Sciatic nerve (tissue), 2 donors: ENCODE measurements around the gene LIN28B. TPM values are rescaled to one million over a fixed set of nuclear protein-coding genes. Genes with fewer than 3 reads are reported as not detected.
"Not testable (repeated sequence)": the region's sequence is repeated elsewhere in the genome, so short reads cannot be mapped to it uniquely, and the experiment has no call there.

Experiments
- ATAC-seq: fragments of 200-7000 bp; cut with Tn5 transposase; one replicate; pipeline ENCODE4 v1.9.1; 2020; ENCODE audit warnings: mild to moderate bottlenecking, moderate library complexity
- DNase-seq: peaks from one replicate; pipeline ENCODE4 v3.0.0-alpha.2; 2020; ENCODE audit warnings: low spot score
- intact Hi-C: fragments of 100-400 bp; cut with DNase I; formaldehyde crosslinking; loops from one replicate; pipeline ENCODE4 v1.14.2; 2022
- total RNA-seq: library from RNA; stranded (reverse); fragmentation: NEBNext Ultra II Directional; extraction: Animal tissue kit (Norgen Biotek cat#: 25700); gene quantifications from one replicate; pipeline ENCODE4 v1.2.1, GENCODE V29; 2021
- donor health status: DM: no; HTN: no; CAD: no.
- donor health status: DM: no; HTN: no; CAD: no.

LIN28B gene
- total RNA-seq, 1 donor from 2014 or later, result not detected

DNA sequence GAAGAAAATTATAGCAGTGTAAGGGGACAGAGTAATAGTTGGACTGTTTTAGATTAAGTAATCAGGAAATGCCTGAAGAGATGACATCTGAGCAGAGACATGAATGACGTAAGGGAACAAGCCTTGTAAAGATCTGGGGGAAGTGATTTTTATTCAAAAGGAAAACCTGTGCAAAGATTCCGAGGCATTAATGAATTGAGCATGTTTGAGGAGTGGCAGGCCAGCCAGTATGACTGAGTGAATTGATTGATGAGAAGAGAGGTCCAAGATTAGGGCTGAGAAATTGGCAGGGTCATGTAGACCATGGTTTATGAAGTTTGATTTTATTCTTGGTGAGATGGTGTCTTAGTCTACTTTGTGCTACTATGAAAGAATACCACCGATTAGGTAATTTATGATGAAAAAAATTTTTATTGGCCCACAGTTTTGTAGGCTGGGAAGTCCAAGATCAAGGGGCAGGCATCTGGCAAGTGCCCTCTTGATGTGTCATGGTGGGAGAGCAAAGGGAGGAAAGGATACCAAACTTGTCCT lies 95.1 kb downstream of the LIN28B start:
- ATAC-seq (no peak), DNase-seq (no peak)
- intact Hi-C loops, result no loop called here

GRCh38 chr6:105056646-105057045 lies 99.7 kb downstream of the LIN28B start:
- ATAC-seq (no peak), DNase-seq (no peak)
- intact Hi-C loops, result no loop called here

GRCh38 chr6:105057160-105057559 lies 100.3 kb downstream of the LIN28B start:
- ATAC-seq, result no peak

DNA sequence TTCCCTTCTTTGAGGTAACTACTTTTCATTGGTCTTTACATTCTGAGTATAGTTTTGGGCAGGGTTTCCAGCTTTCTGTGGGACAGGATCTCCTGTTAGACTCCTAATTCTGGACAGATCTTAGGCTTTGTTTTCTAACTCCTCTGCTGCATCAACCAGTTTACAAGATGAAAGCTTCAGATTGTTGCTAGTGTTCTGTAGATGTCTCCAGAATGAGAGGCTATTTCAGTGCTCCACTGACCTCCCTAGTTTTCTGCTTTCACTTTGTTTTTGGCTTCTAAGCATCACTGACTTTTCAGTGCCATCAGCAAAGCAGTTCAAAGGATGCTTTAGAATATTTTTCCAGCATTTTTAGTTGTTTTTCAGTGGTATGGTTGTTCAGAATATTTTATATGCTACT lies 101.4 kb downstream of the LIN28B start:
- no peak for DNase-seq
- intact Hi-C loops, result no loop called here
- no peak for ATAC-seq

More at GRCh38 chr6:105057160-105057559, 100.3 kb downstream of the LIN28B start:
- intact Hi-C loops, result no loop called here
- DNase-seq, result no peak

DNA sequence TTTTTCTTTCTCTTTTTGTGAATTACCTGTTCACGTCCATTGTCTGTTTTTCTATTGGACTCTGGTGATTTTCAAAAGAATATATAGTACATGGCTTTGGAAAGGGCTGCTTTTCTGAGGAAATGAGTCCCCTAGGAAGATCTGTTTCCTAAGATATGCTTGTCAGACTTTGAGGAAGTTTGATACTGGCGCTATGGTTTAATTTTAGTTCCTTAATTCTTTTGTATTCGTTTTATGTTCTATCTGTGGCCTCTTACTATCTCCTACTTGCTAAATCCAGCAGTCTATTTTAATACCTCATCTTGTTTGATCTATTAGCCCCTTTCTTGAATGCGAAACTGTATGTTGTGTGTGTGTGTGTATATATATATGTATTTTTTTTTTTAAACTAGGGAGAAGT lies 101.9 kb downstream of the LIN28B start:
- intact Hi-C loops, result no loop called here
- ATAC-seq (no peak), DNase-seq (no peak)

DNA sequence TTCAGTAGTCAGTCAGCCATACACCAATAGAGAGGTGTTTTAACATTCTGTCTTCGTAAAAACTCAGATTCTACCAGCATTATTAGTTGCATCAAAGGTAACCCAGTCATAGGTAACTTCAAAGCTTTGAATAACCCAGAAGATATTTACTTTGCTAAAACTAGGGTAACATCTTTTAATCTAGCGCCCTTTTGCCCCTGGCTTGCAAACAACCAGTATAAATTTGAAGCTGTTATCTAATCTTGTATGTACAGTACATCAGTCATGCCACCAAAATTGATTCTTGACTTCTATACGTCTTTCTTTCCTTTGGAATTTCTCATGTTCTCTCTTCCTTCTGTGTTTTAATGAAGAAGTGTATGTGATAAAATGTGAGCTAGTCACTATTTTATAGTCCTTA lies 109.3 kb downstream of the LIN28B start:
- ATAC-seq (no peak), DNase-seq (no peak)
- intact Hi-C loops, result no loop called here

- ATAC-seq, result no peak
Observed at GRCh38 chr6:105066836-105067235, 109.9 kb downstream of the LIN28B start.

DNA sequence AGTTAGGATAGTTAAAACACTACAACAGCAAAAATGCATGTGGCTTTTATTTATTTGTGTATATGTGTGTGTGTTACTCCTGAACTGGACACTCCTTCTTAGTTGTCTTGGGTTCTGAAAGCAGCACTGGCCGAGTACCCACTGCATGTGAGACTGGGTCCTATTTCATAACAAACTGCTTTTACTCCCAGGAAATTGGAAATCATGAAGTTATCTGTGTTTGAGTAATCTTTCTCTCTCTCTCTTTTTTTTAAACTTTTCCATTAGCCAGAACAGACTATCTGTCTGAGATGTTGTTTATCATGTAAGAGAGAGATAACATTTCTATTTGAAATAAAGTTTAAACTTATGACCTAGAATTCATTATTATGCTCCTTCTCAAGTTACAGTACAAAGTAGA lies 110.4 kb downstream of the LIN28B start:
- intact Hi-C loops, result no loop called here
- no peak for ATAC-seq
- DNase-seq, result no peak

More at GRCh38 chr6:105066836-105067235, 109.9 kb downstream of the LIN28B start:
- no peak for DNase-seq
- intact Hi-C loops, result no loop called here

GRCh38 chr6:105068407-105068806 lies 111.5 kb downstream of the LIN28B start:
- DNase-seq (no peak), ATAC-seq (no peak)
- intact Hi-C loops, result no loop called here

- DNase-seq (no peak), ATAC-seq (no peak)
- intact Hi-C loops, result no loop called here
Observed at GRCh38 chr6:105069821-105070445, 113.0 kb downstream of the LIN28B start.

GRCh38 chr6:105072798-105073199 lies 115.9 kb downstream of the LIN28B start:
- intact Hi-C loops, result no loop called here
- ATAC-seq (no peak), DNase-seq (no peak)

DNA sequence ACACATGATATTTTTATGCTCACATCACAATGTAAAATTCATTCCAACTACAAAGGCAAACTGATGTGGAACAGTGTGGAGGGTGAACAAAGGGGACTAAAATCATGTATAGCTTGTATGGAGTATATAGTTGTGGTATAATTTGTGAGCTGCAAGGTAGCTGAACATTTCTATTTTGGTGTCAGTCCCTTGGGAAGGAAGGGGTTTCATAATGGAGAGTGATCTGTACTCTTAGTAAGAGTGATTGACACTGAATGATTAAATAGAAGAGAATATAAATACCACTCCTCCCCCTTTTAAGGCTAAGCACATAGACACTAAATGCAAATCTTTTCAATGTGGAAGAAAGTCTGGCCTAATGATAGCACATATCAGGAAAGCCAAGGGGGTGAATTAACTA lies 118.3 kb downstream of the LIN28B start:
- no peak for ATAC-seq
- intact Hi-C loops, result no loop called here
- DNase-seq, result no peak

- DNase-seq, intact Hi-C loops, ATAC-seq: not testable (repeated sequence)
Observed at GRCh38 chr6:105076418-105076817, 119.5 kb downstream of the LIN28B start.

DNA sequence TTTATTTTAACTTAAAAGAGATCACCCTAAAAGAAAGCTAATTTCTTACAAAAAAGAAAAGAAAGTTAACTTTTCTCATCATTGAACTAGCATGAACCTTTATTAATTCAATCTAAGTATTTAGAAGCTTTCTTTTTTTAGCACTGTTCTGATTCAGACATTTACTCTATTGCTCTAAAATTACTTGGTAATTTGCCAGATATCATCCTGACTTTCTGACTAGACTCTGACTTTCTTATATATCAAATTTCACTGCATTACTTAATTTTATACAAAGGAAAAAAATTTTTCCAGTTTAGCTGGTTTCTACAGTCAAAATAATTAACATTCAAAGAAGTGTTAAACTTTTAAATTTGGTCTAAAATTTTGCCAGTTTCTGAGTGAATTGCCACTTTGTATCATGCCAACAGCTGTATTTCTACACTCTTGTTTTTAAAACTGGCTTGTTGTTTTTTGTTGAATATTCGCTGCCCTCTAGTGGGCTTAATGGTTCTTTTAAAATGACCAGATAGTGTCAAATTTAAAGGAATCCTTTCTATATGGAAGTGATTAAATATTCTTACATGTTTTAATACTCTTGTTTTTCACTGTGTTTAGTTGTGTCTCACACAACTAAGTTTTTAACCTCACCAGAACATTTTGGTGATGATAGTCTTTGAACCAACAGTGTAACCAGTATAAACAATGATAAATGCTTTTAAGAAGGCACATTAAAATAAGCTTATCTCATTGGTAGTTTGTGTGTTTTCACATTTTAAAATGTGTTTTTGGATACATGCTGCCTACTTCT lies 120.9 kb downstream of the LIN28B start:
- ATAC-seq (no peak), DNase-seq (no peak)
- intact Hi-C loops, result no loop called here

DNA sequence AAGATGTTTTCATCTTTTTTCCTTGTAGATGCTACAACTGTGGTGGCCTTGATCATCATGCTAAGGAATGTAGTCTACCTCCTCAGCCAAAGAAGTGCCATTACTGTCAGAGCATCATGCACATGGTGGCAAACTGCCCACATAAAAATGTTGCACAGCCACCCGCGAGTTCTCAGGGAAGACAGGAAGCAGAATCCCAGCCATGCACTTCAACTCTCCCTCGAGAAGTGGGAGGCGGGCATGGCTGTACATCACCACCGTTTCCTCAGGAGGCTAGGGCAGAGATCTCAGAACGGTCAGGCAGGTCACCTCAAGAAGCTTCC lies 121.4 kb downstream of the LIN28B start:
- intact Hi-C loops, result no loop called here
- DNase-seq (no peak), ATAC-seq (no peak)

DNA sequence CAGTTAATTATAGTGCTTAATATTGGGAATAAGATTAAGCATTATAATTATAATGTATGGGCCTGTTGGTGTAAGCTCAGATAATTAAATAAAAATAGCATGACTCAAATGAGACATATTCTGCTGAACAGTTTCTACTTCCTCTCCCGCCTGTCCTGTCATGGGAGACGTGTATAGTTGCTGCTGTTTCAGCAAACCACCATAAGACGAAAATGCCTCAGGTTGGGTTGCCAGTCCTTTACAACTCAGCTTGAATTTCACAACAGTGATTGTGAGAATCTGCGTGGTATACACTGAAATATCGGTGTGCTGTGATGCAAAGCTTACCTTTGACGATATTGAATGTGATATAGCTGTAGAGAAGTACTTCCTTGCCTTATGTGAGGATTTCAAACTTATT lies 123.4 kb downstream of the LIN28B start:
- DNase-seq (no peak), ATAC-seq (no peak)
- intact Hi-C loops, result no loop called here

DNA sequence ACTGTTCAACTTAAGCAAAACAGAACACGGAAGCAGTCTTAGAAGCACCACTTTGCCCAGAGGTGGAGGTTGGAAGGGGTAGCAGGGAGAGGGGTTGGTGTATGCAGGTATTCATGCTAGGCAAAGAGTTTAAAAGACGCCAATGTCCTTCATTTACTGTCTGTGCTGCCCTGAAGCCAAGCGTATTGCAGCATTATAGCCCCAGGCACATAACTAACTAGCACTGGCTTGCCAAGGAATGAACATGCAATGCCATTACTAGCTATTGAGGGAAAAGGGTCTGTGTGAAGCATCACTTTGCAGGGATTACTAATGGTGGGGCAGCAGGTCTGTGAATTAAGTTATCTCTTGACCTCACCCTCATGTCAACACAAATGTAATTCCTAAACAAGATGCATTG lies 124.8 kb downstream of the LIN28B start:
- intact Hi-C loops, ATAC-seq, DNase-seq: not testable (repeated sequence)

DNA sequence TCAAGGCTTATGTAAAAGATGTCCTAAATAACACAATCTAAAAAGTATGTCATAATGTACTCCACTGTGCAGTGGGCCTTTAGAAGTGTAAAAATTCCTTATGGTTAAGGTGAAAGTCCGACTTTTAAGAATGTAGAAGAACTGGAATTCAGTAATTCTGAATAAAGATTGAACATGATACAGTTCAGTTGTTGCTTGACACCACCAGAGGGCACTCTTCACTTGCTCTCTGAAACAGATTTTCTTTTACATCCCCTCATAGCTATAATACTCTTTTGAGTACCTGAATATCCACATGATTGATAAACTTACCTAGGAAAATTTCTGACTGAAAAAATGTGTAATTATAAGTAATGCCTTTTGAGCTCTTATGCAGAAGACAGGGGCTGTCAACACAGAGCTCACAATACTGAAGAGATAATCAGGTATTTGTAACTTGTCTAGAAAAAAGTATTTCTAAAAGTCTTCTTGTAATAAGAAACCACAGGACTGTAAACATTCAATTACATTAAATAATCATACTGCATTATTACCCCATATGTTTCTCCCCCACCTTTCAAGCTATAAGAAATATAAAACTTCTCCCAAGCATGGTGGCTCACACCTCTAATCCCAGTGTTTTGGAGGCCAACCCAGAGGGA lies 130.8 kb downstream of the LIN28B start:
- intact Hi-C loops, result no loop called here
- ATAC-seq (peak; percentile 62), DNase-seq (no peak)

DNA sequence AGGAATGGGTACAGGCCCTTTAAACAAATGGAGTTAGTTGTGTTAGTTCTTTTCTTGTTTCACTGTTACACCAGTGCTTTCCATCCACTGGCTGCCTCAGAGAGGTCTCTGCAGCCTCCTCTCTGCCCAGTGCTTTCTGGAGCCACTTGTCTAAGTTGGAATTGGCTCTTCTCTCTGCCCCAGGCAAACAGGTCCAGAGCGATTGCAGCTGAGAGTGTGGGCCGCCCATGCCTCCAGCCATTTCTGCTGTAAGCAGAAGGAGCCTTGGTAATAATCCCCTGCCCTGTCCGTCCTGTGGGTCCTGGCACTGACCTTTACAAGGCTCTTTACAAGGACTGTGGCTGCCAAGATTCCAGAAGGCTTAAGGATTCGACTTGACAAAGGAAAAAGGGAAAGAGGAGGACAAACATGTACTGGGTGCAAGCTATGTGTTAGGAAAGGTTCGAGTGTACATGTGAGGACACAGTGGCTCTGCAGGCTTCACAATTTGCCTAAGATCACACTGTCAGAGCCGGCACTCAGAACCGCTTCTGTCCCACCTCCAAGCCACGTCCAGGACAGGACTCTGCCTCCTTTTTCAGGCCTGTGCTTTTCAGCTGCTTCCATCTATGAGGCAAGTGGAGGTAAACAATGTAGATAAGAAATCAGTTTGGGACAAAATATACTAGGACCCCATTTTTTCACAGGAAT lies 134.4 kb downstream of the LIN28B start:
- ATAC-seq, result no peak
- no peak for DNase-seq
- intact Hi-C loops, result loop anchor here (10.0 kb wide), 1 partner anchor 314 kb away; the partner anchor contains the start of gene PREP
